ENCODE data around the gene FAM228A.
"Not testable (repeated sequence)": the region's sequence is repeated elsewhere in the genome, so short reads cannot be mapped to it uniquely, and the experiment has no call there.

Gene FAM228A

DNA sequence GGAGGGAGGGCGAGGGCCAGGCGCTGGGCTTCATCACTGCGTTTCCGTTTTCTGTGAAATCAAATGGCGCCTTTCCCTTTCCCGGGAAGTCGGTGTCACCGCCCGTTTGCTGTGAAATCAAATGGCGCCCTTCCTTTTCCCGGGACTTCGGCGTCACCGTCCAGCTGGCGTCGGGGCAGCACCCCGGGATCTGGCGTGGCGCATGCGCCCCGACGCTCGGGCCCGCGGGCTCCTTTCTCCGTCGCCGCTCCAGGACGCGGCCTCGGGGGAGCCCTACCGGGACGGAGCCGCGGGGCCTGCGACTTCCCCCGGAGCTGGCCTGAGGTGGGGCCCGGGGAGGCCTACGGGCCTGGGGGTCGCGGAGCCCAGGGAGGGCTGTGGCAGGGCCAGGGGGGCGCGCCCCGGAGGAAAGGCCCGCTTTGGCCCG, at the start of gene FAM228A:
Gene FAM228A (plus strand): TSS at position 203 of the 427 bp plus-strand sequence. CDS start 428 bp downstream, outside the sequence.
- DNase-seq: no peak

- no peak for DNase-seq
These were observed 48.9 kb upstream of the FAM228A start for GRCh38 chr2:24125956-24126355.

GRCh38 chr2:24132543-24132942, 42.3 kb upstream of the FAM228A start:
- no peak for DNase-seq

DNA sequence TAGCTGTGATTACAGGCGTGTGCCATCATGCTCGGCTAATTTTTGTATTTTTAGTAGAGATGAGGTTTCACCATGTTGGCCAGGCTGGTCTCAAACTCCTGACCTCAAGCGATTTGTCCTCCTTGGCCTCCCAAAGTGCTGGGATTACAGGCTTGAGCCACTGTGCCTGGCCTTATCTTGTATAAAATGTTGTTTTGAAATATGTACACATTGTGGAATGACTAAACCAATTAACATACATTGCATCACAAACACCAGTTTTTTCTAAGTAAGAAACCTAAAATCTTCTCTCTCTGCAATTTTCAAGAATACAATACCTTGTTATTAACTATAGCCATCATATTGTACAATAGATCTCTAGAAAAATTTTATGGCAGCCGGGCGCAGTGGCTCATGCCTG, 34.5 kb upstream of the FAM228A start:
- not testable (repeated sequence) for DNase-seq

DNA sequence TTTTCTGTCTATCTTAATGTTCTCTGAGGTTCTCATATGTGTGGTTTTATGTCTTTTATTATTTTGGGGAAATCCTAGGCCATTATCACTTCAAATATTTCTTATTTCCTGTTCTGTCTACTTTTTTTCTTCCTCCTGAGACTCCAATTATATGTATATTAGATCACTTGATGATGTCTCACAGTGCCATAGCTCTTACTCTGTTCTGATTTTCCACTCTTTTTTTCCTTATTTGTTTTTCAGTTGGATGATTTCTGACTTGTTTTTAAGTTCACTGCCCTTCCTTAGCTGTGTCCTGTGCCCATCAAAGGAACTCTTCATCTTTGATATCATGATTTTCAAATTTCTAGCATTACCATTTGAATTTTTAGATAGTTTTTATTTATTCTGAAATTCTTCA, 27.5 kb upstream of the FAM228A start:
- no peak for DNase-seq

- DNase-seq: no peak
These were observed 22.2 kb upstream of the FAM228A start for GRCh38 chr2:24152413-24153197.

DNA sequence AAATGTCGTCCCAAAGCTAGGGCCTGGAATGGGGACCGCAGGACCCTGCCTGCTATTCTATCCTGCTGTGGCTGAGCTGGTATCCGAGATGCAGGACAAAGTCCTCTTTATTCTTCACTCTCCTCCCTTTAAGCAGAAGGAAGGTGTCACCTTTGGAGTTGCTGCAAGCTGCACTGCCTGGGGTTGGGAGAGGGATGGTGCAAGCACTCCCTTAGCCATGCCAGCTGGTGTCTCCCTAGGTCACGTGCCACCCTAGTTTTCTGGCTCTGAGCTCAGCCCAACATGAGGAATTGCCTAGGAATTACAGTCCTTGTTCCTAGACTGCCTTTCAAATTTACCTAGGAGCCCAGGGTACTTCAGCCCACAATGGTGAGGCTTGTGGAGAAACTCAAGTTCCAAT, 21.4 kb upstream of the FAM228A start:
- no peak for DNase-seq

DNA sequence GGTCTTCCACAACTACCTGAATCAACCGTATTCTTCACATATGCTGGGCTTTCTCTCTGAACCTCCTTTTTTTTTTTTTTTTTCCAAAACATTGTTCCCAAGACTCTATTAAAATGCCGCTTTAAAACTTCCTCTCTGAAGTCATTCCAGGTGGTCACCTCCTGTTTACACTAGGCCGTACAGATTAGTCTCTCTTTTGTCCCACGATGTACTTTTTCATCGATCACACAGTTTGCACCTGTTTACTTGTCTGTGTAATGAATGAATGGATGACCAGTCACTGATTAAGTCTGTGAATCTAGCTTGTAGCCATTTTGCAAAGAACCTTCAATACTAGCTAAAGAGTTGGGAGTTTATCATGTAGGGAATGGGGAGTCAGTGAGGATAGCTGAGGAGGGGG, 16.7 kb upstream of the FAM228A start:
- DNase-seq: no peak

DNA sequence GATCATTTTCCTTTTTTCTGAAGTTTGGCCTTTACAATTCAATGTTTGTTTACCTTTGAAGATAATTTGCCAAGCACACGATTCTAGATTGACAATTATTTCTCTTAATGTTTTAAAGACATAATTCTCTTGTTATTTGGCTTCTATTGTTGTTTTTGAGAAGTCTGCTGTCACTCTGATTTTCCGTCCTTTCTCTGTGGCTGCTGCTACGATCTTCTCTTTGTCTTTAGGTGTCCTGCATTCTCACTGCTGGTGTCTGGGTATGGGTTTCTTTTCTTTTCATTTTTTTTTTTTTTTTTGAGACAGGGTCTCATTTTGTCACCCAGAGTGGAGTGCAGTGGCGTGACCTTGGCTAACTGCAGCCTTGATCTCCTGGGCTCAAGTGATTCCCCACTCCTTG, 15.1 kb upstream of the FAM228A start:
- DNase-seq: no peak

DNA sequence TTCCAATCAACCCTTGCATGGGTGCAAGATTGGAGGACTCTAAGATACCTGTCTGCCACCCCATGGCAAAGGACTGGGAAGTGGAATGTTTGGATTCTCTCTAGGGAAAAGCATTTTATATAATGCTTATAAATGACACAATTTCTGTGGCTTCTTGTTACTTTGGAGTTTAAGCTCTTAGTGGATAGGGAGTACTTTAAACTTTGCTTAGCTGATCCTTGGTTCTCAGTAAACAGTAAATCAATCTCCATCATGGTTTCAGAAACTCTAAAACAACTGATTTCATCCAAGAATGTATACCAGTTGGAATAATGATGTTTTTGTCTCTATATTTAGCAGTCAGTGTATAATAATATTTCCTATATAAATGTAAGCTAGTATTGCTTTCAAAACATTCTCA, 14.1 kb upstream of the FAM228A start:
- no peak for DNase-seq

DNA sequence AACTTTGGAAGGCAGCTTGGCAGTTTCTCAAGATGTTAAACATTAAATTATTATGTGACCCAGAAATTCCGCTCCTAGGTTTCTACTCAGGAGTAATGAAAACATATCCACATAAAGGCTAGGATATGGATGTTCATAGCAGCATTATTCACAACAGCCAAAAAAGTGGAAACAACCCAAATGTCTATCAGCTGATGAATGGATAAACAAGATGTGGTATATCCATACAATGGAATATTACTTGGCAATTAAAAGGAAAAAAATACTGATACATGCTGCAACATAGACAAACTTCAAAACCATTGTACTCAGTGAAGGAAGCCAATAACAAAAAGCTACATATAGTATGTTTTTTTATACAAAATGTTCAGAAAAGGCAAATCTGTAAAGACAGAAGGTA, 12.4 kb upstream of the FAM228A start:
- no peak for DNase-seq

DNA sequence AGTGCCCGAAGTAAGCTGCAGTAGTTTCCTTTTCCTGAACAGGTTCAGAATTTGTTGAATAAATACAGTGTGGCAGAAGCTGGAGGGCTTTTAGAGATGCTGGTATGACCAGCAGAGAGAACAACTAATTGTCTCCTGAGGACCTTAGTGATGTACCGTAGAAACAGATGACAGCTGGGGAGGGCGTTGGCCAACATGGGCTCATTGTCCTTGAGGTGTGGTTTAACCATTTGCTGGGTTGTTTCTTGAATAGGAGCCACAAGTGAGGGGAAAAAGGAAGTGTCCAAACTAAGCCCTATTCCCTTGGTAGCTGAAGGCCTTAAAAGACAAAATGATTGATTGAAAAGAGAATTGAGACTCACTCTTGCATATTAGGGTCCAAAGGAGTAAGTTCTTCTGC, 11.7 kb upstream of the FAM228A start:
- DNase-seq: no peak

DNA sequence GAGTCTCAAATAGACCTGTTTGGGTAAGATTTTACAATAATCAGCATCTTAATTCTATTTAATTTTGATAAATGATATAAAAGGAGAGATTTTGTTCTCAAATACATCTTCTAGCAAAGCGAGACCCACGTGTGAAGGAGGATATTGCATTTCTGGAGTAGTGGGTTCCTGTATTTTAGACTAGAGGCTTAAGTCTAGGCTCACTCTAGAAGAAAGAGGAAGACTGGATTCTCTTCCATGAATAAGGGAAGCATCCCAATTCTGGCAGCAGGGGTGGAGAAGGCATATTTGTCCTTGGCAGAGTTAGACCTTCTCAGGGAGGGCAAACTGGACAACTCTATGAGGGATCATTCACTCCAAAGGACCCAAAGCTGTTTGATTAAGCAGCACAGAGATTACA, 11.3 kb upstream of the FAM228A start:
- no peak for DNase-seq

- no peak for DNase-seq
These were observed 10.4 kb upstream of the FAM228A start for GRCh38 chr2:24164416-24164973.

DNA sequence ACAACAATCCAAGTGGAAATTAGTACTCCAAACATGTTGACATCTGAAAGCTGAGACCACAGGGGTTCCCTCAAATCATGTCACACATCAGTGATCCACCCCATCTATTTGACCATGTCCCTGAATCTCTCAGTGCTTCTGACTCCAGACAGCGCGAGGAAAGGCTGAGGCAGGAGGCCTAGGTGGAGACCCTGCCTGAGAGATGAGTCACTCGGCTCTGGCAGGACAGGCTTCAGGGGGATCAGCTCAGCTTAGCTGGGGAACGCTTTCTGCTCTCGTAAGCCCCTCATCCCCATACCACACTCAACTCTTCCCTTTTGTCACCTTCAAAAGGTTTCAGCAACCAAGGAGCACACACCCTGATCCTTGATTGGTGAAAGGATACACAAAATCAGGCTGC, 5.8 kb upstream of the FAM228A start:
- DNase-seq: no peak

DNA sequence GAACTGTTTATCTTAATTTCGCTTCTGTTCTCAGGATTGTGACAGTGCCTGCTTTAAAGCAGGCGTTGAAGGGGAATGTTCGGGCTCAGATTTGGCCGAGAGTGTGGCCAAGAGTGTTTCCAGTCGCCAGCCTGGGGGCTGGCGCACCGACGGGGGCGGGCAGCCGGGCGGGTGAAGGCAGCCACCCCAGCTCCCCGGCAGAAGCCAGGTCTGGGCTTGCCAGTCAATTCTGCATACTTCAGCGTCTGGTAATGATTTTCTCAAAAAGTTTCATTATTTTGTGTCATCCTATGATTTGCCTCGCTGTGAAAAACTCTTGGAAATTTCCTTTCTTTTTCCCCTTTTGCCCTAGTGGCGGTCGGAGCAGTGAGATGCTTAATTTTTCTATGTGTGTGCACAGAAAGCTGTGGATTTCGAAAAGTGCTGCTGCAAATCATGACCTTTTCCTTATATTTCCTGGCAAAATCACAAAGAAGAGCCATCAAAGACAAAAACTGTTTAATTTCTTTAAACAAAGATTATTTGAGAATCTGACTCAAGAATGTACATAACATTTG, 856 bp downstream of the FAM228A start:
- no peak for DNase-seq

GRCh38 chr2:24176326-24176725, 1.5 kb downstream of the FAM228A start:
- no peak for DNase-seq

GRCh38 chr2:24179683-24180082, 4.8 kb downstream of the FAM228A start:
- no peak for DNase-seq

- DNase-seq: no peak
These were observed 7.0 kb downstream of the FAM228A start for GRCh38 chr2:24181849-24182248.

GRCh38 chr2:24182507-24182906, 7.7 kb downstream of the FAM228A start:
- no peak for DNase-seq

DNA sequence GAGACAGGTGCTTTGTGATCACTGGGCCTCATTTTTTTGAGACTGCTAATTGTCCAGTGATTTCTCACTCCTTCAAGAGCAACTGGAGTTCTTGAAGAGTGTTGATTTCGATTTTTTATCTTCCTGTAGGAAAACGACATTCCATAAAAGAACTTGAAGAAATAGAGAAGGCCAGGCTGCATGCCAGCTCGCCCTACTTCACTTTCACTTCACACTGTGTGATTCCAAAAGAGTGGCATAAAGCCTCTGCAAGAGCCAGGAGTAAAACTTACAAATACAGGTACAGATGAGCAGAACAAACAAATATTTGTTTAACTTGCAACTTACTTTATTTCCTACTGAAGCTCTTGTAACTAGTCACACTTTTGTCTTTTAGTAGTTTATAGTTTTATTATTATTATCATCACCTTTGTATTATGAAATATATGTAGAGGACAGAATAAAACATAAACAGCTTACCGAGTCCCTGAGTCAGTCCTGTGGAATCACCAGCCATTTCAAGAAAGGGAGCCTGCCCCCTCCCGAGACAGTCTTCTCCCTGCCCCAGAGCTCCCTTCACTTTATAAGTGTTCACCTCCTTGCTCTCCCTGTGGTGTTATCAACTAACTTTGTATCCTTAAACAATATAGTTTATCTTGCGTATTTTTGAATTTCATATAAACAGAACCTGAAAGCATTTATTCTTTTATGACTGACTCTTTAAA, 8.7 kb downstream of the FAM228A start:
- no peak for DNase-seq

DNA sequence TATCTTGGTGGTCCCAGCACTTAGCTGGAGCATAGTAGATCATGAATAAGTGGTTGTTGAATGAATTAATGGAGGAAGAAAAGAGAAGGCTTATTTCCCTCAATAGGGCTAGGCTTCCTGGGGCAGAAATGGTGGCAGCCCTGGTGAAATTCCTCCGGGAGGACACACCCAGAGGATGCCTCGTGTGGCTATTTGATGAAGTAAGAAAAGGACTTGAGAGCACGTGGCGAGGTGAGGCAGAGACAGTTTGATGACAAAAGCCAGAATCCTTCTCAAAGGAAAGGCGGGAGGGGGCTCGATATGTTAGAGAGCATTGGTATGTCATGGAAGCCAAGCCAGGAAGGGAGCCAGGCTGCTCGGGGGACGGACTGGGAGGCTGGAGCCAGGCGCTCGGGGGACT, 14.7 kb downstream of the FAM228A start:
- DNase-seq: no peak

- no peak for DNase-seq
These were observed 15.7 kb downstream of the FAM228A start for GRCh38 chr2:24190503-24190902.

- DNase-seq: no peak
These were observed 16.3 kb downstream of the FAM228A start for GRCh38 chr2:24191156-24191555.

Measured in NCI-H748 treated with DMSO at 0.1 percent for 48 hours (cell line).